Activated CD8-positive, alpha-beta memory T cell treated with anti-CD3 and anti-CD28 coated beads for 36 hours (primary cell): ENCODE results near the gene HES6. TPM values are rescaled to one million over a fixed set of nuclear protein-coding genes. Genes with fewer than 3 reads are reported as not detected.

Experiments used
- CTCF ChIA-PET: fragments of 350-600 bp; sonication (Branson Sonifier 250); formaldehyde crosslinking; loops from one replicate; lab custom pipeline; 2021; ENCODE audit warnings: antibody characterized with exemption; lab: Charles Lee
- POLR2A ChIA-PET: fragments of 350-600 bp; sonication (Branson Sonifier 250); formaldehyde crosslinking; loops from one replicate; lab custom pipeline; 2021; ENCODE audit warnings: antibody characterized with exemption; lab: Charles Lee
- total RNA-seq, 2 experiments: library from RNA; stranded (reverse); gene quantifications; one replicate each; pipeline ENCODE4 v1.2.3, GENCODE V29; 2021

Gene HES6
- total RNA-seq, 2 experiments from 2014 or later = 6.0 TPM

DNA sequence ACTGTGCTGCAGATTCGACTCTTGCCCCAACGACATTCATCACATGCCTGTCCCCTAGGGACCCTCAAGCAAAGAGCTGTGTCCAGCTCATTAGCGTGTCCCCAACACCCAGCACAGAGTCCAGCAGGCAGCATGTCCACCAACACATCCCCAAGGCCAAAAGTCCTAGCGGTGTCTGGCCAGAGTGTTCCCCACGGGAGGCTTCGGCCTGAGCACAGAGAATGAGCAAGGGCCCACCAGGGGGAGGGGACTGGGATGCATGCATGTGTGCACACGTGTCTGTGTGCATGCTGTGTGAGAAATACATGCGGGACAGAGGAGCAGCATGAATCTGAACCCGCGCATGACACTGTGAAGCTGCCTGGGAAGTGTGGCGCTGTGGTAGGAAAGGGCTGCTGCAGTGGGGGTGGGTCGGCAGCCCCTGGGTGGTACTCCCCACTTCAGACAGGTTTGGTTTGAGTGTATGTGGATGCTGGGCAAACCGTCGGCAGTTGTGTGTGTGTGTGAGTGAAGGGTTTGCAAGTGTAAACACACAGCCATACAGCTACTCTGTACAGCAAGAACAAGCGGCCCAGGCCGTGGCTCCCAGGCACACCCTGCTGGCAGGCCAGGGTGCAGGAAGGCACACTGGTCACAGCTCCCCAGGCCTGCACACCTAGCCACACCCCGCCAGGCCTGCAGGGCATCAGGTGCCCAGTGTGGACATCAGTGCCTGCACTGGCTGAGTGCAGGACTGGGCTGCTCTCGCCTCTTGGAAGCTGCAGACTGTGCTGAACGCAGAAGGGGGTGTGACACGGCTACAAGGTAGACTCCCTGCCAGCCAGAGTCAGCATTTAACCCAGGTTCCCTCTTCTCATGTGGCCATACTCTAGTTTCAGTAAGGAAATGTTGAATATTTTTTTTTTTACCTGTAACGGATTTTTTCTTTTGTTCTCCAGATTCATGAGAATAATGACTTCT is 19.5 kb upstream of the HES6 start:
- POLR2A ChIA-PET = no interaction called here

DNA sequence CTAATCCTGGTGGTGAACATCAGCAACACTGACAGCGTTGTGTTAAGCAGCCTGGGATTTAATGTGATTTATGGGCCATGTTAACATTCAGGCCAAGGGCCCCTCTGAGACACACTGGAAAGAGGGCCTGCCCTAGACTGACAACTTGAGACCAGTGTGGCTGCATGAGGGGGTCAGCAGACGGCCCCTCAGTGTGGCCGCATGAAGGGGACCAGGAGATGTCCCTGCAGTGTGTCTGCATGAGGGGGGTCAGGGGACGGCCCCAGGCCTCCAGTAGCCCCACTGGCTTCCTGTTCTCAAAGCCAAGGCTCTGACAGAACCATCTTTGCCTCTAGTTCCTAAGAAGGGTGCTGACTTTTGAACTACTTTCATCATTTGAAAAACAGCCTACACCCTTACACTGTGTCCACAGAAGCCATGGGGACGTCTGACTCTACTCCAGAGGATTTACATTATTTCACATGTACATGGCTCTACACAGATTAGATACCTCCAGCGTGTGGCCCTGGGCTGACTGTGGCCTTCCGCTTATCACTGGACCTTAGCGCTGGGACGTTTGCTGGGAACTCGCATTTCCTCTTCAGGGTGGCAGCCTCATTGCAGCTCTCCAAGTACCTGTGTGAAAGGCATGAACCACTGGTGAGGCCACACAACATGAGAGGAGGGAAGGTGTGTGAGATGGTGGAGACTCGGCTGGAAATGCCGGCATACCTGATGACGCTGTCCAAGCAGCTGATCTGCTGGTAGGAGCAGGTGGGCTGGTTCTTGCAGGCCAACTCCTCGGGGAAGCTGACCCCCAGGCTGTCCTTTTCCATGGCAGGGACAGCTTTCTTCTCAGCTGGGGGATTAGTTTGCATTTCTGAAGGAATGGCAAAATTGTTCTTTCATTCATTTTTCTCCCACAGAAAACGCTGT is 18.2 kb upstream of the HES6 start:
- ChIA-PET POLR2A (no interaction called here), CTCF (no interaction called here)

More for the DNA sequence above, 19.5 kb upstream of the HES6 start:
- CTCF ChIA-PET = no interaction called here

DNA sequence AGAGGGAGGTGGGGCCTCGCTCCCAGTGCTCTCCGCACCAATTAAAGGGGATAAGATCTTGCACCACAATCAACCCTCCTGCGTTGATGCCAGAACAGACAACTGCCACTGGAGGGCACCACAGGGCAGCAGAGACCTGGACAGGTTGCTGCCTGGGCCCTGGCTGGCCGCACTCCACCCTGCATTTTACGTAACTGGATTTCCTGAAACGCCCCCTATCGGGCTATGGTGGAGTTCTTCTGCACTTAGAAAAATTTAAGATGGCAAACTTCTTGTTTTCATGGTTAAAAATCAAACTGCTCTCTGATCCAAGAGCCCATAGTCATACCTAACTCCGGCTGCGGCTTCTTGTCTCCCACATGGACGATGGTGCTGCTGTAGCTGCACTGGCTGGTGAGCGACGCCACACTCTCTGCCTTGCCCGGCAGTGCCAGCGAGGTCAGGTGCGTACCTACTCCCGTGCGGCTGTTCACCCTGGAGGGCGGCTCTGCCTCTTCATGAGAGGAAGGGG is 16.8 kb upstream of the HES6 start:
- POLR2A ChIA-PET = no interaction called here
- CTCF ChIA-PET = interaction anchor here (0.6 to 1.0 kb wide), 2 partner anchors 71 to 338 kb away, joined by 3 read pairs; no protein-coding TSS in a partner anchor

DNA sequence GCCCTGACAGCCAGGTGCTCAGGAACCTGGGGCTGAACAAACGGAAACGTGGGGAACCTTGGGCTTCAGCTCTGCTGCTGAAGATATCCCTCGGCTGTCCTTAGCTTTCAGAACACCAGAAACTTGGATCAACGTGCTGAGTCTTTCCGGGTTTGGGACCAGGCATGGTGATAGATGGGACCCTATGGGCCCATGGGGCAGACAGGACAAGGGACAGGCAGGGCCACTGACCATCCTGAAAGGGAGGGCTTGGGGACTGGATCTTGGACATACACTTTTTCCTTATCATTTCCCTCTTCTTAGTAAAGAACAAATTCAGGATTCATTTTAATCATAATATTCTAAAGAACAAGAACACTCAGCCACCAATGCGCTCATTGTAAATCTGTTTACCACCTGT is 16.3 kb upstream of the HES6 start:
- POLR2A ChIA-PET = no interaction called here

DNA sequence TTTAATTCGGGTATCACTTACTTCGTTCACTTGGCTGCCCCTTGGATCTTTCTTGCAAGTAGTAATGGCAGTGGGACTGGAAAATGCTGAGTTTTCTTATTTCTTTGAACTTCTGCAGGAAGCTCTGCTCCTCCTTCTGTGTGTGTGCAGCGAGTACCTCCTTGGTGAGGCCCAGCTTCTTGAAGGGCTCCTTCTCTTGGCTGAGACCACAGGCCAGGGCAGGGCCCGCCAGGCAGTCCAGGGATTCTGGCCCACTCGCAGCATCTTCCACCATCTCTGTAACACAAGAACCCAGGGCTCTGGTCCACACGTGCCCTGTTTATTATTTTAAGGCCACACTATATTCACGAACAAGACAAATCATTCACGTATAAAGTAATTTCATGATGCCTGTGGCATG is 15.8 kb upstream of the HES6 start:
- ChIA-PET POLR2A (no interaction called here), CTCF (interaction anchor here (1.1 kb wide), 1 partner anchor 29 kb away, joined by 4 read pairs; no protein-coding TSS in a partner anchor)

More for the DNA sequence above, 16.3 kb upstream of the HES6 start:
- CTCF ChIA-PET = interaction anchor here (0.6 kb wide), 1 partner anchor 337 kb away, joined by 3 read pairs; no protein-coding TSS in a partner anchor

DNA sequence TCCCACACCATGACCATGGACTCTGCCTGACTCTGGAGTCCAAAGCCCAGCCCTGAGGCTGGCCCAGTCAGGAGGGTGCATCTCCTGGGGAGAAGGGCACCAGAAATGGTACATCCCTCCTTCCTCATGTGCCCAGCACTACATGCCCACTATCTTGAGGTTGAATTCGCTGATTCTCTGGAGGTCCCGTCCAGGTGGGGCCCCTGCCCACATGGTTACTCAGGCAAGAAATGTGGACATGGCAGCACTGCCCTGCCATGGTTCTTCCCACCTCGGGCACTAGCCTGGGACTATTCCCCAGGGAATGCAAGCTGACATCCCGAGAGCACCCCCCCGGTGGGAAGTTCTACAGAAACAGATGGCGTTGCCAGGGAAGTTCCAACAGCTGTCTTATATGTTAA is 15.3 kb upstream of the HES6 start:
- POLR2A ChIA-PET = no interaction called here
- CTCF ChIA-PET = interaction anchor here (0.8 to 1.1 kb wide), 2 partner anchors 29 to 86 kb away, joined by 3 to 4 read pairs; no protein-coding TSS in a partner anchor

DNA sequence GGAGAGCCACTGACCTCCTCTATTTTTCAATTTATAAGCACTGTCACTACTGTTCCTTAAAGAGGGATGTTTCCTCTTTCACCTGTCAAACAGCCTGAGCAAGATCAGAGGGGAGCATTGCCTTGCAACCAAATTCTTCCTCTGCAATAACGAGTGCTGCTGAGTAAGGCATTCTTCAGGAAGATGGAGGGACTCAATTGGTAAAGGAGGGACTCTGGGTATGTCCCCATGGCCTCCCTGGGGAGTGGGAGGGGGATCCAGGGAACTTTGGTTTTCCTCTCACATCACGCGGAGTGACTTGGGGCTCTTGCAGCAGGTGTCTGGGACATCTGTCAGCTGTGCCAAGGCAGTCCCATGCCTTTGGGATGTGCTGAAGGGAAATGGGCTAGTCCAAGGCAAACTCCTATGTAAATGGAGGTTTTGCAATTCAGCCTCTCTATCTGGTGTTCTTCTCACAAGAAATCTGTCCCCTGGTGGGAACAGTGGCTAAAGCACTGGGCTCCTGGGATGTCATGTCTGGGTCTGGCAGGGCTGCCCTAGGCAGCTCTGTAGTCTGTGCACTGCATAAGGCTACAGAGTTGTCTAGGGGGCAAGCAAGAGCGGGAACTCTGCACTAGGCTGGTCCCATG is 14.4 kb upstream of the HES6 start:
- POLR2A ChIA-PET = no interaction called here
- CTCF ChIA-PET = interaction anchor here (0.8 to 1.6 kb wide), 3 partner anchors 9 to 87 kb away, joined by 3 to 5 read pairs (median 3); no protein-coding TSS in a partner anchor

DNA sequence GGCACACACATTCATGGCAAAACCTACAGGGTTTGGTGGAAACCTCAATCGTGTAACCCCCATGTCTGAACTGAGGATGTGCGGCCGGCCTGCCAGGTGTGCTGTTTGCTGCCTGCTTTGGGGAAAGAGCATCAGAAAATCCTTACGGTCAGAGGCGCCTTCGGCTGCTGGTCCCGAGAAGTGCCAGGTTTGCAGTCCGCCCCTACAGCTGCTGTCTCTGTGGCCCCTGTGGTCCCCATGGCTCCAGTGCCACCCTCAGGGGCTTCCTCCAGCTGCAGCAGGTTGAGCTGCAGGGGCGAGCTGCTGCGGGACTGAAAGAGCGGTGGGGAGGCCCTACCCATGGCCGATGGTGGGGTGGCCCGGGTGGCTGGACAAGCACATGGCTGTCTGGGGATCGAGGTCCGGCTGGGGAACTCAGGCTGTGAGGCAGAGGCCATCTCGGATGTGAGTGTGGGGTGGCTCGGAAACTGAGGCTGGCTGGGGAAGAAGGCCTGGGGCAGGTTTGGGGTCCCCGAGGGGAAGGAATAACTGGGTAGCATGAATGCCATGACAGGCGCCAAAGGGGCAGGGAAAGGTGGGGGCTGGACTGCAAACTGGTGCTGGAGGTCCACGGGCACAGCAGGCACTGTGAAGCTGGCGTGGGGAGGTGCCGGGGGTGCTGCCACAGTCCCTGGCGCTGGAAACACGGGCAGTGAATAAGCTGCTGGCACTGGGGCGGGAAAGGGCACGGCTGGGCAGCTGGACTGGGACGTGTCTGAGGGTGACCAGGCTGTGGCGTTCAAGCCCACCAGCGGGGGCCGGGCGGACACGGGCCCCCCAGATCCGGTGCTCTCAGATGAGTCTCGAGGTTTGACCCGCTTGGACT is 13.2 kb upstream of the HES6 start:
- CTCF ChIA-PET = interaction anchor here (0.8 to 1.6 kb wide), 2 partner anchors 10 to 12 kb away, joined by 3 to 5 read pairs; no protein-coding TSS in a partner anchor
- POLR2A ChIA-PET = no interaction called here

DNA sequence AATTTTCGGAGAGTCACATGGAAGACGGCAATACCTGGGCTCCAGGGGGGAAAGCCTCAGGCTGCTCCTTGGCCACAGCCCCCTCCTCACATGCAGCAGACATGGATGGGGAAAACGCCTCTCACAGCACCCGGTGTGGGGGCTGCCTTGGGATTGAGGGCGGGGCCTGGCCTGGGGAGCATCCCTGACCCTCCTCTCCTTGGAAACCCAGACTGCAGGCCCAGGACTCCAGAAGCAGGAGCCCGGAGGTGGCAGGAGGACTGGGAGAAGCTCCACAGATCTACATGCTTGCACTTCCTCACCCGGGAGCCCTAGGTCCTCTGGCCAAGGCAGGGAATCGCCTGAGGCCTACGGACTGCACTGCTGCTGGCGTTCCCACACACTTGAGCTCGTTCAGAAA is 12.1 kb upstream of the HES6 start:
- ChIA-PET POLR2A (no interaction called here), CTCF (no interaction called here)

DNA sequence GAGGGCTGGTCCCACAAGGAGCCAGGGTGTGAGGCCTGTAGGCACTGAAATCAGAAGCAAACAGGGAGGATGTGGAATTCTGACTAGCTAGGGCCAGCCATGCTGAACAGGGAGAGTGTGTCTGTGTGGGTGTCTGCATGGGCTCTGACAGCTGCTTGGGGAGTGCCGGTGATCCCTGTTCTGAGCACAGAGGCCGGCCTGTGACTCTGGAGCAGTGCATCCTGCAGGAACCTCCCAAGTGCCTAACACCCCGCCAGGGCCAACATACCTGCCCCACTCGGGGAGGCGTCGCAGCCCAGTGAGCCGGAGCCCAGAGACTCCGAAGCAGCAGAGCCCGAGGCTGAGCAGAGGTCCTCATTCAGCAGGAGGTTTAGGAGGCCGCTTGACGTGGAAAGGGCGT is 11.5 kb upstream of the HES6 start:
- CTCF ChIA-PET = no interaction called here
- POLR2A ChIA-PET = no interaction called here

DNA sequence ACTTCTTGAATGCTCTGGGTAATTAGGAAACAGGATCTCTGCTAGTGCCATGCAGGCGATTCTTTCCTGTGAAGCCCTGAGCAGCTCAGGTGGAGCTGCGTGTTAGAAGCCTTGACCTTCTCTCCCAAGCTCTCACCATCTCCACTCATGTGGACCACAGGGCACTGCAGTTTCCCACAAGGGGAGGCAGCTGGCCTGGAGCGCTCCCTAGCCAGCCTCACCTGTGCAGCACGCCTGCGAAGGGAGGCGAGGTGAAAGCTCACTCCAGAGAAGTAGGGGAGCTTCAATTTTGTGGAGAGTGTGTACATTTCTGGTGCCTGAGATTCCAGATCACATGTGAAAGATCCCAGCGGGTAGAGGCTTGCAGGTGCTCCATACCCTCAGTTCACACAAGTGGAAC is 11.1 kb upstream of the HES6 start:
- CTCF ChIA-PET = no interaction called here
- POLR2A ChIA-PET = no interaction called here

DNA sequence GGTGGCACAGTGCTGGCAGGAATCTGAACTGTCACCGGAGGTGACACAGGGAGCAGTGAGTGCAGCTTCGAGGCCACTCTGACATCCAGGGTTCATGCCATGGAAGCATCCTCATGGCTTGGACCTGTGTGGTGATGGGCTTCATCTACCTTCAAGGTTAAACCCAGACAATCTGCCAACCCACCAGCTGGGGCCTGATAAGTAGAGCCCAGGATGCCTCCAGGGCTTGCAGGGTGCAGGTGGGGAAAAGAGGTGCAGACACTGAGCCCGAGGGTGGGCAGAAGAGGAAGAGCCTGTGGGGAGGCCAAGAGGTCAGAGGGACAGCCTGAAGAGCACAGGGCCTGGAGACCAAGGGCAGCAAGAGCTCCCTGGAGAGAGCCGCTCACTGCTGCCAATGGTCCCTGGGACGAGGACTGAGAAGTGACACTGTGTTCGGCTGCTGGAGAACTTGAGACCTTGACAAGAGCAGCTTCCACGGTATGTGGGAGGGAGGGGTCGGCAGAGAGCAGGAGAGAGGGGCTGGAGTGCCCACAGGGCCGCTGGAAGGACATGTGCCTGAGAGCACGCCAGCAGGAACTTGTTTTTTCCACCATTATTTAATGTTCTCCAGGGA is 8.1 kb upstream of the HES6 start:
- POLR2A ChIA-PET = no interaction called here
- CTCF ChIA-PET = no interaction called here

DNA sequence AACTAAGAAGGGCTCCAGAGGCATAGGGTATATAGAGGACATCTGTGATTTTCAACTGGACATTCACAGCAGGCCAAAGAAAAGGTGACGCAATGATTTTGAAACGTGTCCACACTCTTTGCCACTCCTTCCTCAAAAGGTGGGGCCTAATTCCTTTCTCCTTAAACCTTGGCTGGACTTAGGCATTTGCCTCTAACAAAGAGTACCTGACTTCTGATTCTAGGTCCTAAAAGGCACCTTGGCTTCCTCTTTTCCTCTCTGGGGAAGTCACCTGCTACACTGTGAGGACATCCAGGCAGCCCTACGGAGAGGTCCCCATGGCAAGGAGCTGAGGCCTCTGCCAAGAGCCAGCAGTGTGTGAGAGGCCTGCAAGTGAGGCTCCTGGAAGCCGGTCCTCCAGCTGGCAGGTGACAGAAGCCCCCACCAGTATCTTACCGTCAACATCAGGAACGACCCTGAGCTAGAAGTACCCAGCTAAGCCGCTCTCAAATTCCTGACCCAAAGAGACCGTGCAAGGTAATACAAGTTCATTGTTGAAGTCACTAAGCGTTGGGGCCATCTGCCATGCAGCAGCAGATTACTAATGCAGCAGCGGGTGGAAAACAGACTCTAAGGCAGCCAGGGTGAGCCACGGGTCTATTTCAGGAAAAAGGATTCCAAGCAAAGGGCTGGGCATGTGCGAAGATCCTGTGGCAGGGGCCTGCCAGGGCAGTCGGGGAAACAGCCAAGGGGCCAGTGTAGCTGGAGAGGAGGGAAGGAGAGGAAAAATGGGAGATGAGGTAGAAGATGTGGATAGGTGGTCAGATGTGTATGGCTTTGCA is 7.4 kb upstream of the HES6 start:
- CTCF ChIA-PET = interaction anchor here (1.0 kb wide), 1 partner anchor 16 kb away, joined by 3 read pairs; no protein-coding TSS in a partner anchor
- POLR2A ChIA-PET = no interaction called here

DNA sequence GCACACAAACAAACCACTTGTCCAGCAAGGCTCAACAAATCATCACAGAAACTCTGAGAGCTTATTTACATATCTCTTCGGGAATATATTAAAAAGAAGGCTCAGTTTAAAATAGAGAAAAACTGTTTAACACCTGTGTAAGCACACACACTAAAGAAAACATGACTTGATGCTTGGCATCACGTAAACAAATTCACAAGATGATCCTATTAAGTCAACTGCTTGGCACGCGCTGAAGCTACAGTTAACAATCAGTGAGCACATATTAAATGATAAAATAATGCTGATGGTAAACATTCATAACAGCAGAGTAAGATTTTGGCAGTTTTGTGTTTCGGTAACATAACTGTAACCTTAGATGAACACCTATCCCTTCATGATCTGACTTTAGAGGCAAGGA is 4.3 kb upstream of the HES6 start:
- POLR2A ChIA-PET = no interaction called here

DNA sequence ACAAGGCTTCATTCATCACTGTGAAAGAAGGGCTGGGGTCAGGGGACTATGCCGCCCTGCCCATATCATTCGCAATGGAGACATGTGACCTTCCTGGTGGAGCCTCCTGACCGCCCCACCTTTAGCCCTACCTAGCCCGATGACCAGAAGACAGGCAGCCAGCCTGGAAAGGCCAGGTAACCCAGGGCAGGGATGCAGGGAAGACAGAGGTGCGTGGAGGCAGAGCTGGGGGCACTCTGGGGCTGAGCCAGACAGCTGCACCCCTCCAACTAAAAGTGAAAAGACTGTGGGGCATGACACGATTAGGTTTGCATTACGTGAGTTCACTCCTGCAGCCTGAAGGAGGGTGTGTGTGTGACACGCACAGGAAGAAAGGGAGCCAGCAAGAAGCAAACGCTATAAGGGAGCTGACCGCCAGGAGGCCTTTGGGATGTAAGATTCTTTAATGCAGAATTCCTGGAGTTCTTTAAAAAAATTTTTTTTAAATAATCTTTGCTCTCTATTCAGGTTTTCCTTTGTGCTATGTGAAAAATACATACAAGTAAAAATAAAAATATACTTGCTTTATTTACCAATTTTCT is 3.7 kb upstream of the HES6 start:
- POLR2A ChIA-PET = no interaction called here
- CTCF ChIA-PET = interaction anchor here (1.0 kb wide), 1 partner anchor 21 kb away, joined by 3 read pairs; no protein-coding TSS in a partner anchor

More for the DNA sequence above, 4.3 kb upstream of the HES6 start:
- CTCF ChIA-PET = interaction anchor here (1.0 kb wide), 1 partner anchor 20 kb away, joined by 3 read pairs; no protein-coding TSS in a partner anchor

DNA sequence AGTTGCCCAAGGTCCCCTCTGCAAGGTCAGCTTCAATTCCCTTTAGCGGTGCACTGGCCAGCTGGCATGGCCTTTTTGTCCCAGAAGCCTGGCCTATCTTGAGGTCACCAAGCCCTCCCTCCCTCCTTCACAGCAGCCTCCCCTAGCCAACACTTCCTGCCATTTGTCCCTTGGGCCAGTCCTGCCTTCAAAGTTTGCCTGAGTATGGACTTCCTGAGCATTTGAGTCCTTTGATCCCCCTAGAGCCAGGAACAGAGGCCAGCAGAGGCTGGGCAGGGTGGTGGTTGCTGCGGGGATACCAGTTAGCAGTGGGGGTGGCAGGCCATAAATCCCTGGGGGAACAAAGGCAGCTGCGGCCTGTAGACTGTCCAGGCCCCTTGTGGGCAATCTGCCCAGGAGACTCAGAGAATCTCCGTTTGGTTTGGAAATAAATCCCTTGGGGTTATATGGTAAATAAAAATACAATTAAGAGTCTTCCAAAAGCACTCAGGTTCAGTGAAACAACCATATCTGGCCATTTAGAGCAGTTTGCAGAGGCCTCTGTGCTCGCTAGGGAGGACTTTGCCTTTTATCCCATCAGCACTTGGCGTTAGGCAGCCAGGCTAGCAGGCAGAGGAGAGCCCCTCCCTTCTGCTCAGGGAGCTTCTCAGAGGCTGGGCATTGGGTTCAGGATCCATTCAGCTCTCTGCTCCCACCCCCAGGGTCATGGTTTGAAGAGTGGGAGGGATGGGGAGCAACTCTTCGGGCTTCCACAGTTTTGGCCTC is 3.1 kb upstream of the HES6 start:
- POLR2A ChIA-PET = no interaction called here
- CTCF ChIA-PET = no interaction called here
